SKM-1 (cell line): ENCODE results near the gene RPS10.
"Not testable (repeated sequence)": the region's sequence is repeated elsewhere in the genome, so short reads cannot be mapped to it uniquely, and the experiment has no call there.

ENCODE experiments used
- DNase-seq: peaks from one replicate; lab custom pipeline; 2025; ENCODE audit not compliant: unreplicated experiment; lab: John Stamatoyannopoulos, UW

The RPS10 gene

DNA sequence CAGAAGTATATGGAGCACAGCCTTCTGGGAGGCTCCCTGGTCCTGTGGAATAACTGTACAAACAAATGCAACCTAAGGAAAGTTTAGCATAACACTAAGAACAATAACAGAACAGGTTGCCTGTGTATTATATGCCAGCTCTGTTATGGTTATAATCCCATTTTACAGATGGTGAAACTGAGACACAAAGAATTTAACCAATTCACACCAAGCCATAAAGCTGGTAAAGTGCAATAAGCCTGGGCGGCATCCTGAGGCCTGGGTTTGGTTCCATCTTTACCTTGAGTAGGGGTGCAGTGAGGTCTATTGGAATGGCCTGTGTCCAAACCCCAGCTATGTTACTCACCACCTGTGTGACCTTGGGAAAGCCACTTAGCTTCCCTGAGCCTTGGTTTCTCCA is 25.3 kb upstream of the RPS10 start:
- no peak for DNase-seq

DNA sequence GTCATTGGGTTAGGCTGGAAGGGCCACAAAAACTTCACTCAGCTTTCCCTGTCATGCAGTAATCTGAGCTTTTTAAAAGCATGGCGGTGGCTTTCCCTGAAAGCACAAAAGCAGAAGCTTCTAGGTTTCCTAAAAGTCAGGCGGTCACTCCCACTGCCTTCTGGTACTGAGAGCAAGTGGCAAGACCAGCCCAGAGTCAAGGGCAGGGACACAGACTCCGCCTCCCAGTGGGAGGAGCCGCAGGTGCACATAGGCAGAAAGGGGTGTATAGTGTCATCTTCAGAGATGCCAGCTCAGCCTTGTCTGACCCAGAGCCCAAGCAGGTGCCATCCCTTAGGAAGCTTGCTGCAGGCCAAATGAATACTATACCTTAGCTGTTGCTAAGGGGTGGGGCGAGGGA is 22.0 kb upstream of the RPS10 start:
- DNase-seq, result no peak

DNA sequence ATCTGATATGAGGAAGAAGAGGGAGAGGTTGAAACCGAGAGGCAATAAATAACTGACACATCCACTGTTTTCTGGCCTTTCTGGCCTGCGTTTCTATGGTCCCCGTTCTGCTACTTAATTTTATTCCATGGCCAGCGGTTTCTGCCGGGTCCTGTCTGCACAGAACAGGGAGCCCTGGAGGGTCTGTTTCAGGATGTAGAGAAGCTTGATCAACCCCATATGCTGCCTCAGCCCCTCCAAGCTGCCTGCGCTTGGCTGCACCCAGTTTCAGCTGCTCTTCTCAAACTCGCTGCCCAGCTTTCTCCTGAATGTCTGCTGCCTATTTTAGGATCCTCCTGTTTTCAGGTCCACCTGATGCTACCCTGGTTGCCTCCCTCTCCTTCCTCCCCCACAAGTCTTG is 21.5 kb upstream of the RPS10 start:
- DNase-seq, result no peak

- no peak for DNase-seq
Observed at GRCh38 chr6:34445313-34445860, 19.5 kb upstream of the RPS10 start.

GRCh38 chr6:34441526-34441925 is 15.7 kb upstream of the RPS10 start:
- no peak for DNase-seq

- no peak for DNase-seq
Observed at GRCh38 chr6:34439442-34439841, 13.6 kb upstream of the RPS10 start.

- DNase-seq, result no peak
Observed at GRCh38 chr6:34438705-34439104, 12.8 kb upstream of the RPS10 start.

DNA sequence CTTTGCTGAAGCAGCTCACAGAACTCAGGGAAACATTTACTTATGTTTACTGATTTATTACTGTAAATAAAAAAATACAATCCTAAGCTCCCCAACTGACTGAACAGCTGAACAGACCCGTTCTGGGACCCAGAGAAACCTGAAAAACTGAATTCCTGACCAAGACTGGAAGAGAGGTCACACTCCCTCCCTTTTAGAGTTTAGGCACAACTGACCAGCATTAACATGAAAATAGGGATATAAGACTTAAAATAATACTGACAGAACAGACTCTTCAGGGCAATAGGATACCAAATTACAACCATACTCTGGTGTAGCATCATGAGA is 11.7 kb upstream of the RPS10 start:
- DNase-seq, result no peak

DNA sequence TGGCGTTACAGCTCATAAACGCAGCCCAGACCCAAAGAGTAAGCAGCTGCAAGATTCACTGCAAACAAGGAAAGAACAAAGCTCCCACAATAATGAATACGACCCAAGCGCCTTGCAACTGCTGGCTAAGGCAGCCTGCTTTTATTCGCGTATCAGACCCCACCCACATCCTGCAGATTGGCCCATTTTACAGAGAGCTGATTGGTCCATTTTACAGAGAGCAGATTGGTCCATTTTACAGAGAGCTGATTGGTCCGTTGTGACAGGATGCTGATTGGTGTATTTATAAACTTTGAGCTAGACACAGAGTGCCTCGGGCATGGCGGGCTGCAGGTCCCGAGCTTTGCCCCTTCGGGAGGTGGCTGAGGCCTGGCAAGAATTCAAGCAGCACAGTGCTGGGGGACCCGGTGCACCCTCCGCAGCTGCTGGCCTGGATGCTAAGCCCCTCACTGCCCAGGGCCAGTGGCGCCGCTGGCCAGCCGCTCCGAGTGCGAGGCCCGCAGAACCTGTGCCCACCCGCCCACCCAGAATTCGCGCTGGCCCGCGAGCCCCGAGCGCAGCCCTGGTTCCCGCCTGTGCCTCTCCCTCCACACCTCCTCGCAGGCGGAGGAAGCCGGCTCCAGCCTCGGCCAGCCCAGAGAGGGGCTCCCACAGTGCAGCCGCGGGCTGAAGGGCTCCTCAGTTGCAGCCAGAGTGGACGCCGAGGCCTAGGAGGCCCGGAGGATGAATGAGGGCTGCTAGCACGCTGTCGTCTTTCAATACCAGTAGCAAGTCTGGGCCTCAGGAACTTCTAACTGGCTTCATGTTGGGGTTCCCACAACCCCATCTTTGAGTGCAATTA is 11.2 kb upstream of the RPS10 start:
- DNase-seq, result no peak

DNA sequence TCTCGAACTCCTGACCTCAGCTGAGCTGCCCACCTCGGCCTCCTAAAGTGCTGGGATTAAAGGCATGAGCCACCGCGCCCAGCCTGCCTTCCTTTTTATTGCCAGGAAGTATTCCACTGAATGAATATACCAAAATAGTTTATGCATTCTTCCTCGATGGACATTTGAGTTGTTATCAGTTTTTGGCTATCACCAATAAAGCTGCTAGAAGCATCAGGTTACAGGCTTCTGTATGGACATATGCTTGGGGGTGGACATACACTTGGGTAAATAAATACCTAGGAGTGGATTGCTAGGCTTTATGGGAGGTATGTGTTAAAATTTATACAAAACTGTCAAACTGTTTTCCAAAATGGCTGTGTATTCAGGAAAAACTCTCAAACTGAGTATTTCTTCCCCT is 10.0 kb upstream of the RPS10 start:
- no peak for DNase-seq

DNA sequence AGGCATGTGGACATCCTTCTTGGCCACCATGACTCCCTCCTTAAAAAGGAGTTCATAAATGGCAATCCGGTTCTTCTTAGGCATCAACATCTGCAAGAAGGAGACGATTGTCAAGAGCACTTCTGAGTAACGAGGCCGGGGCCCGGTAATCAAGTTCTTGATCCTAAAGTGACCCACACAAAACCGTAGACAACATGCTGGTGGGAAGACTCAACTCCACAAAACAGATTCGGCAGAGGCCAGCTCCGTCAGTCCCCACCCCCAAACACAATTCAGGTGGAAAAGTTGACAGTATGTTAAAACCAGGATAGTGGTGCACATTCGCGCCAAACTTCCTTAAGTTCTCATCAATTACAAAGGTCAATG is 754 bp downstream of the RPS10 start:
- no peak for DNase-seq

GRCh38 chr6:34424200-34425131 is 1.4 kb downstream of the RPS10 start:
- DNase-seq, result no peak

DNA sequence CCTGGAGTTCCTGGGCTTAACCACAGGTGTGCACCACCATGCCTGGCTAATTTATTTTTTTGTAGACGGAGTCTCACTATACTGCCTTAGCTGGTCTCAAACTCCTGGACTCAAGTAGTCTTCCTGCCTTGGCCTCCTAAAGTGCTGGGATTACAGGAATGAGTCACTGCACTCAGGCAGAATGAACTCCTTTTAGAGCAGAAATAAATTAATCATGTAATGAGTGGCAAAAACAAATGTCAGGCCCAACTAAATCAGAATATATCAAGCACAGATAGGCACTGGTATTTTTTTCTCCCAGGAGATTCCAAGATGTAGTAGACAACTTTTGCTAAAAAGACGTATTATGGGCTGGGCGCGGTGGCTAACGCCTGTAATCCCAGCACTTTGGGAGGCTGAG is 2.6 kb downstream of the RPS10 start:
- no peak for DNase-seq

GRCh38 chr6:34418367-34418766 is 7.5 kb downstream of the RPS10 start:
- no peak for DNase-seq

GRCh38 chr6:34416877-34417371 is 8.9 kb downstream of the RPS10 start:
- no peak for DNase-seq

- DNase-seq, result peak; percentile 48
Observed at GRCh38 chr6:34414999-34415858, 10.6 kb downstream of the RPS10 start.

DNA sequence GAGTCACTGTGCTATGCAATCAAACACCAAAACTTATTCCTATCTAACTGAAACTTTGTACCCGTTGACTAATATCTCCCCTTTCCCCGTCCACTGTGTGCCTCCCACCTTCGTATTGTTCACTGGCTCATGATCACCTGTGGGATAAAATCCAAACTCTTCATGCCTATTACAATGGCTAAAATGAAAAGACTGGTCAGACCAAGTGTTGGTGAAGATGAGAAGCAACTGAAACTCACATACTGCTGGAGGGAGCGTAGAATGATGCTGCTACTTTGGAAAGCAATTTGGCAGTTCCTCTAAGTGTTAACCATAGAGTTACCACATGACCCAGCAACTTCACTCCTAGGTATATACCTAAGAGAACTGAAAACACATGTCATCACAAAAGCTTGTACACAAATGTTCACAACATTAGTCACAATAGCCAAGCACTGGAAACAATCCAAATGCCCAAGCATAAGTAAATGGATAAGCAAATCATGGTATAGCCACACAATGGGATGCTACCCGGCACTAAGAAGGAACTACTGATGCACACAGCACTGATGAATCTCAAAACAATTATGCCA is 13.1 kb downstream of the RPS10 start:
- no peak for DNase-seq

DNA sequence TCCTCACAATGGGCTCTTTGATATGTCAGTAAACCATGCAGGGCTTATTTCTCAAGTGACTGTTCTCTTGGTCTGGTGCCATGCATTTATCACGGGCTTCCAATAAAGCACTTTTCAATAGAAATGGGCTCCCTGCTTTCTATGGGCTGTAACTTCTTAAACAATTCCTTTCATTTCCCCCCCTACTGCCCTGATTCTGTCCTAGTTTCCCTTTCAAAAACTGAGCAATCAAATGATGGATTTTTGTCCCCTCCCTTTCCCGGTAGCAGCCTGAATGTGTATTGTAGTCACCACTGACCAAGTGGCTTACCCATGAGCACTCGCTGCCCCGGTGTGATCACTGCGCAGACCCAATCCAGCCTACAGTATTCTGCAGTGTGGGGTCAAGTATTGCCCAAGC is 13.9 kb downstream of the RPS10 start:
- DNase-seq, result no peak

DNA sequence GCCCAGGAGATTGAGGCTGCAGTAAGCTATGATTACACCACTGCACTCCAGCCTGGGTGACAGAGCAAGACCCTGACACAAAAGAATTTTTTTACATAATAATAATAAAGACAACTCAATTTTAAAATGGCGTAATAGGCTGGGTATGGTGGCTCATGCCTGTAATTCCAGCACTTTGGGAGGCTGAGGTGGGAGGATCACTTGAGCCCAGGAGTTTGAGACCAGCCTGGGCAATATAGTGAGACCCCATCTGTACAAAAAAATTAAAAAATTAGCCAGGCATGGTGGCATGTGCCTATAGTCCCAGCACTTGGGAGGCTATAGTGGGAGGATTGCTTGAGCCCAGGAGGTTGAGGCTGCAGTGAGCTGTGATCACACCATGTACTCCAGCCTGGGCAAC is 18.0 kb downstream of the RPS10 start:
- DNase-seq, result not testable (repeated sequence)

DNA sequence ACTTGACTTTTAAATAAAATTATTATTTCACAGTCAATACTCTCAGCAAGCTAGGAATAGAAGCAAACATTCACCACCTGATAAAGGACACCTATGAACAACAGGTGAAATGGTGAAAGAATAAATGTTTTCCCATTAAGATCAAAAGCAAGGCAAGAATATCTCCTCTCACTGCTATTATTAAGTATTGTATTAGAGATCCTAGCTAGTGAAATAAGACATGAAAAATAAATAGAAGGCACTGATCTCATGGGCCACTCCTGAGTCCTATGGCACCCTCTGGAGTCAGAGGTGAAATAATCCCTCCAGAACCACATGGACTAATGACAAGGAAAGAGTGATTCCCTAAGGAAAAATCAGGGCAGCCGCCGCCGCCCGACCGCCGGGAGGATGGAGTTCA is 29.4 kb downstream of the RPS10 start:
- no peak for DNase-seq

- DNase-seq, result no peak
Observed at GRCh38 chr6:34393966-34394305, 31.9 kb downstream of the RPS10 start.
